HG03060 (cell line): ENCODE results near the gene HSD17B1.
A peak's percentile ranks its signal among the peaks of the same experiment; 100 is the strongest.
"Not testable (repeated sequence)": the region's sequence is repeated elsewhere in the genome, so short reads cannot be mapped to it uniquely, and the experiment has no call there.

Experiments
- ATAC-seq: cut with Tn5 transposase; IDR thresholded peaks from one replicate; pipeline ENCODE4 v1.9.1; 2021; ENCODE audit warnings: low read depth, moderate number of reproducible peaks; ENCODE audit not compliant: unreplicated experiment

The HSD17B1 gene

GRCh38 chr17:42545755-42546505 lies 6.8 kb upstream of the HSD17B1 start:
- not testable (repeated sequence) for ATAC-seq

GRCh38 chr17:42547001-42547461 lies 5.7 kb upstream of the HSD17B1 start:
- ATAC-seq: no peak

GRCh38 chr17:42547698-42548069 lies 5.0 kb upstream of the HSD17B1 start:
- no peak for ATAC-seq

GRCh38 chr17:42548070-42548837 lies 4.5 kb upstream of the HSD17B1 start:
- ATAC-seq: no peak

GRCh38 chr17:42548993-42549755 lies 3.5 kb upstream of the HSD17B1 start:
- no peak for ATAC-seq

GRCh38 chr17:42553161-42553818 lies 567 bp downstream of the HSD17B1 start:
- ATAC-seq: no peak

- no peak for ATAC-seq
Observed at GRCh38 chr17:42553866-42554249, 1.1 kb downstream of the HSD17B1 start.

- peak; percentile 48 for ATAC-seq
Observed at GRCh38 chr17:42554250-42555121, 1.8 kb downstream of the HSD17B1 start.

- ATAC-seq: no peak
Observed at GRCh38 chr17:42555122-42555622, 2.4 kb downstream of the HSD17B1 start.

- ATAC-seq: not testable (repeated sequence)
Observed at GRCh38 chr17:42555961-42556617, 3.4 kb downstream of the HSD17B1 start.

- ATAC-seq: no peak
Observed at GRCh38 chr17:42559075-42559474, 6.4 kb downstream of the HSD17B1 start.

- ATAC-seq: no peak
Observed at GRCh38 chr17:42560246-42560645, 7.5 kb downstream of the HSD17B1 start.

GRCh38 chr17:42561897-42562387 lies 9.2 kb downstream of the HSD17B1 start, which contains the start of gene COASY:
COASY (plus strand) TSS chr17:42562148; CDS start chr17:42562623, 475 bp downstream.
- ATAC-seq: no peak

- no peak for ATAC-seq
Observed at GRCh38 chr17:42562388-42563142, 9.8 kb downstream of the HSD17B1 start.

GRCh38 chr17:42563143-42563509 lies 10.4 kb downstream of the HSD17B1 start:
- no peak for ATAC-seq

- ATAC-seq: no peak
Observed at GRCh38 chr17:42563543-42563942, 10.8 kb downstream of the HSD17B1 start.

- no peak for ATAC-seq
Observed at GRCh38 chr17:42563950-42564349, 11.2 kb downstream of the HSD17B1 start.
